Keratinocyte (primary cell): ENCODE data around the gene SZT2. TPM values are rescaled to one million over a fixed set of nuclear protein-coding genes. Genes with fewer than 3 reads are reported as not detected.

Source experiments
- DNase-seq: peaks from one replicate; pipeline ENCODE4 v3.0.0-alpha.2; 2011; ENCODE audit warnings: low read depth, missing footprints, low spot score
- FAIRE-seq: peaks from 2 replicates; lab custom pipeline; 2011; peaks lifted over from hg19 to GRCh38; lab: Jason Lieb, UNC
- H2AFZ ChIP-seq: 2 replicates; pipeline ENCODE4 v1.6.0; 2012; ENCODE audit warnings: low read length, control low read depth, inconsistent platforms; ENCODE audit not compliant: control insufficient read depth
- H3K27ac ChIP-seq: 2 replicates; pipeline ENCODE4 v1.5.1; 2011; ENCODE audit warnings: low read length; ENCODE audit not compliant: control insufficient read depth, insufficient read depth
- H3K27me3 ChIP-seq: 3 replicates; pipeline ENCODE4 v1.6.0; 2011; ENCODE audit warnings: low read length; ENCODE audit not compliant: control insufficient read depth, insufficient read depth; ENCODE audit errors: extremely low read depth
- H3K36me3 ChIP-seq, 2 experiments: 2 replicates in 1 of 2; 3 replicates in 1 of 2; pipeline ENCODE4 v1.5.1; 2011; ENCODE audit warnings: low read length in 2 of 2, mild to moderate bottlenecking in 1 of 2; ENCODE audit not compliant: control insufficient read depth in 2 of 2, insufficient read depth in 2 of 2; ENCODE audit errors: extremely low read depth in 1 of 2
- H3K4me1 ChIP-seq: 3 replicates; pipeline ENCODE4 v1.5.1; 2011; ENCODE audit warnings: low read length; ENCODE audit not compliant: control insufficient read depth, insufficient read depth; ENCODE audit errors: extremely low read depth
- H3K4me2 ChIP-seq: 3 replicates; pipeline ENCODE4 v1.6.0; 2011; ENCODE audit warnings: low read depth, low read length; ENCODE audit not compliant: control insufficient read depth, insufficient read depth; ENCODE audit errors: extremely low read depth
- H3K4me3 ChIP-seq, 3 experiments: fragments of 200-600 bp in 1 of 3; sonication (generic) in 1 of 3; 2 replicates in 2 of 3; 3 replicates in 1 of 3; pipeline ENCODE4 v1.5.1; 2011 to 2016; ENCODE audit warnings: low read length in 3 of 3, mild to moderate bottlenecking in 3 of 3, control low read depth in 2 of 3, inconsistent platforms in 1 of 3, low read depth in 1 of 3, mixed read lengths in 1 of 3, mixed run types in 1 of 3, moderate library complexity in 1 of 3; ENCODE audit not compliant: control insufficient read depth in 2 of 3, insufficient read depth in 2 of 3; ENCODE audit errors: extremely low read depth in 1 of 3
- H3K79me2 ChIP-seq: 2 replicates; pipeline ENCODE4 v1.6.0; 2012; ENCODE audit warnings: low read length; ENCODE audit not compliant: control insufficient read depth, insufficient read depth
- H3K9ac ChIP-seq: 3 replicates; pipeline ENCODE4 v1.6.0; 2011; ENCODE audit warnings: low read length; ENCODE audit not compliant: control insufficient read depth, insufficient read depth; ENCODE audit errors: extremely low read depth
- H3K9me1 ChIP-seq: 3 replicates; pipeline ENCODE4 v1.6.0; 2011; ENCODE audit warnings: low read length; ENCODE audit not compliant: control insufficient read depth, insufficient read depth; ENCODE audit errors: extremely low read depth
- H3K9me3 ChIP-seq: 2 replicates; pipeline ENCODE4 v1.5.1; 2012; ENCODE audit warnings: low read depth, low read length; ENCODE audit not compliant: control insufficient read depth
- H4K20me1 ChIP-seq: 3 replicates; pipeline ENCODE4 v1.6.0; 2011; ENCODE audit warnings: low read length; ENCODE audit not compliant: control insufficient read depth, insufficient read depth; ENCODE audit errors: extremely low read depth
- EZH2 ChIP-seq: IDR thresholded peaks from one replicate; pipeline ENCODE4 v1.6.1; 2012; ENCODE audit warnings: inconsistent platforms, mild to moderate bottlenecking, low read length, moderate library complexity
- dilution Hi-C: fragments of 300-500 bp; cut with MboI; formaldehyde crosslinking; loops from one replicate; pipeline ENCODE4 v1.7.0; 2020; ENCODE audit warnings: low sequenced_read_pairs; ENCODE audit not compliant: extremely low pct_ligation_motif_present
- polyA plus RNA-seq, 5 experiments: library from polyadenylated mRNA; depleted of rRNA in 3 of 5; stranded (reverse) in 3 of 5; stranded (forward) in 1 of 5; unstranded in 1 of 5; fragments of >200 nt; gene quantifications; 1 replicate in 1 of 5; 2 replicates in 3 of 5; 3 replicates in 1 of 5; pipeline versions ENCODE4 v1.2.1 to v1.2.3, GENCODE V29; 2011 to 2012; ENCODE audit warnings: missing spikeins in 2 of 5, low read depth in 1 of 5, low replicate concordance in 1 of 5
- TF ChIP-seq, protein P1 (sequence below), 3 experiments: IDR thresholded peaks in 1 of 3; conservative IDR thresholded peaks in 1 of 3; optimal IDR thresholded peaks in 1 of 3; 2 replicates in 2 of 3; 3 replicates in 1 of 3; pipeline versions ENCODE3 to v1.5.1; 2011; ENCODE audit warnings: low read length in 3 of 3, mild to moderate bottlenecking in 3 of 3, moderate library complexity in 2 of 3, control low read depth in 1 of 3, inconsistent platforms in 1 of 3; ENCODE audit not compliant: insufficient read depth in 2 of 3; ENCODE audit errors: extremely low read depth in 1 of 3

Gene SZT2
- polyA plus RNA-seq, 1 donor (not counting 4 experiments of a cell fraction or from before 2014, with no cell fraction given), result 6.1 TPM

DNA sequence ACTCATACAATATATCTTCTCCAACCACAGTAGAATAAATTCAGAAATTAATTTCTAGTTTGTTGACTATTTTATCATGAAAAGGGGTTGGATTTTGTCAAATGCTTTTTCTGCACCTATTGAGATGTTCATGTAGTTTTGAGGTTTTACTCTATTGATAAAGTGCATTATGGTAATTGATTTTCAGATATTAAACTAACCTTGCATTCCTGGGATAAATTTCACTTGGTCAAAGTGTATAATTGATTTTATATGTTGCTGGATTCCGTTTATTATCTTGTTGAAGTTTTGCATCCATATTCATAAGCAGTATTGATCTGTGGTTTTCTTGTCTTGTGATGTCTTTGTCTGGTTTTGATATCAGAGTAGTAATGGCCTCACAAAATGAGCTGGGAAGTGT is 98.5 kb downstream of the SZT2 start:
- no peak overlapping the region for H3K9ac ChIP-seq
- H3K4me2 ChIP-seq, result no peak overlapping the region
- H3K4me1 ChIP-seq, result peaks cover 9% of the 10 kb centered on the region
- dilution Hi-C loops, result no loop called here
- no peaks in the 10 kb centered on the region for H3K36me3 ChIP-seq
- no peaks in the 10 kb centered on the region for H3K27me3 ChIP-seq
- DNase-seq (no peak), FAIRE-seq (no peak)
- TF ChIP-seq EZH2, result no peak
- TF ChIP-seq, protein P1, sequence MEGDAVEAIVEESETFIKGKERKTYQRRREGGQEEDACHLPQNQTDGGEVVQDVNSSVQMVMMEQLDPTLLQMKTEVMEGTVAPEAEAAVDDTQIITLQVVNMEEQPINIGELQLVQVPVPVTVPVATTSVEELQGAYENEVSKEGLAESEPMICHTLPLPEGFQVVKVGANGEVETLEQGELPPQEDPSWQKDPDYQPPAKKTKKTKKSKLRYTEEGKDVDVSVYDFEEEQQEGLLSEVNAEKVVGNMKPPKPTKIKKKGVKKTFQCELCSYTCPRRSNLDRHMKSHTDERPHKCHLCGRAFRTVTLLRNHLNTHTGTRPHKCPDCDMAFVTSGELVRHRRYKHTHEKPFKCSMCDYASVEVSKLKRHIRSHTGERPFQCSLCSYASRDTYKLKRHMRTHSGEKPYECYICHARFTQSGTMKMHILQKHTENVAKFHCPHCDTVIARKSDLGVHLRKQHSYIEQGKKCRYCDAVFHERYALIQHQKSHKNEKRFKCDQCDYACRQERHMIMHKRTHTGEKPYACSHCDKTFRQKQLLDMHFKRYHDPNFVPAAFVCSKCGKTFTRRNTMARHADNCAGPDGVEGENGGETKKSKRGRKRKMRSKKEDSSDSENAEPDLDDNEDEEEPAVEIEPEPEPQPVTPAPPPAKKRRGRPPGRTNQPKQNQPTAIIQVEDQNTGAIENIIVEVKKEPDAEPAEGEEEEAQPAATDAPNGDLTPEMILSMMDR (optimal IDR thresholded peaks at IDR 0.05 in 1 of 3, IDR thresholded peaks at IDR 0.05 in 1 of 3, conservative IDR thresholded peaks at IDR 0.05 in 1 of 3; ENCODE audit: extremely low read depth in 1 of 3, insufficient read depth in 2 of 3, low read length in 3 of 3), result no peak
- H3K9me3 ChIP-seq, result peaks cover 2% of the 10 kb centered on the region
- no peak overlapping the region for H3K4me3 ChIP-seq
- H2AFZ ChIP-seq, result no peak overlapping the region
- H4K20me1 ChIP-seq, result no peaks in the 10 kb centered on the region
- H3K79me2 ChIP-seq, result no peaks in the 10 kb centered on the region
- H3K9me1 ChIP-seq, result no peaks in the 10 kb centered on the region
- H3K27ac ChIP-seq, result no peak overlapping the region

DNA sequence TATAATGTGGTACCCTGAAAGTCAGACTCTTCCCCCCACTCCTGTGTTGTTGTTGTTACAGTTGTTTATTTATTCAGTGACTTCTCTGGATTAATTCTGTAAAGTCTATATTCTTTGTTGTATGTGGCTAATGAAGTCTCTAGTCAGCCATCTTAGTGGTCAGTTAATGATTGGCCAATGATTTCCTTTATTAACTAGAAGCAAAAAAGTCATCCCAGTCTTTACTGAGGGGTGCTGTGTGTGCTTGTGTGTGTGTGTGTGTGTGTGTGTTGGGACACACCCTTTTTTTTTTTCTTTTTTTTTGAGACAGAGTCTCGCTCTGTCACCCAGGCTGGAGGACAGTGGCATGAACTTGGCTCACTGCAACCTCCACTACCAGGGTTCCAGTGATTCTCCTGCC is 101.4 kb downstream of the SZT2 start:
- H3K27me3 ChIP-seq, result no peaks in the 10 kb centered on the region
- peaks cover 2% of the 10 kb centered on the region for H3K9me3 ChIP-seq
- H3K4me1 ChIP-seq, result peaks cover 17% of the 10 kb centered on the region
- H2AFZ ChIP-seq, result no peak overlapping the region
- H3K36me3 ChIP-seq, result no peaks in the 10 kb centered on the region
- H4K20me1 ChIP-seq, result no peaks in the 10 kb centered on the region
- no peak for TF ChIP-seq EZH2
- TF ChIP-seq, protein P1 (optimal IDR thresholded peaks at IDR 0.05 in 1 of 3, IDR thresholded peaks at IDR 0.05 in 1 of 3, conservative IDR thresholded peaks at IDR 0.05 in 1 of 3; ENCODE audit: extremely low read depth in 1 of 3, insufficient read depth in 2 of 3, low read length in 3 of 3), result no peak
- no peaks in the 10 kb centered on the region for H3K9me1 ChIP-seq
- H3K79me2 ChIP-seq, result no peaks in the 10 kb centered on the region
- no peak overlapping the region for H3K4me2 ChIP-seq
- no peak for DNase-seq
- dilution Hi-C loops, result no loop called here
- H3K27ac ChIP-seq, result no peak overlapping the region
- FAIRE-seq, result no peak
- no peak overlapping the region for H3K4me3 ChIP-seq
- H3K9ac ChIP-seq, result no peak overlapping the region
